HuH-7 (cell line): Measurements from ENCODE around the gene ZFYVE28.
A peak's percentile ranks its signal among the peaks of the same experiment; 100 is the strongest.

Experiments used
- DNase-seq: peaks from one replicate; pipeline ENCODE4 v3.0.0; 2011; ENCODE audit warnings: low spot score

Gene ZFYVE28

GRCh38 chr4:2271279-2272025 is 147.0 kb downstream of the ZFYVE28 start:
- DNase-seq = no peak

- DNase-seq = no peak
Measured at GRCh38 chr4:2270341-2271165, 147.9 kb downstream of the ZFYVE28 start.

GRCh38 chr4:2269618-2270163 is 148.8 kb downstream of the ZFYVE28 start:
- no peak for DNase-seq

- no peak for DNase-seq
Measured at GRCh38 chr4:2269206-2269531, 149.3 kb downstream of the ZFYVE28 start.

GRCh38 chr4:2268357-2269205 is 149.9 kb downstream of the ZFYVE28 start:
- DNase-seq = no peak

GRCh38 chr4:2267841-2268240 is 150.6 kb downstream of the ZFYVE28 start:
- no peak for DNase-seq

- no peak for DNase-seq
Measured at GRCh38 chr4:2267320-2267811, 151.1 kb downstream of the ZFYVE28 start.

GRCh38 chr4:2266821-2267220 is 151.6 kb downstream of the ZFYVE28 start:
- DNase-seq = no peak

GRCh38 chr4:2266181-2266580 is 152.3 kb downstream of the ZFYVE28 start:
- no peak for DNase-seq

- no peak for DNase-seq
Measured at GRCh38 chr4:2265113-2266110, 153.0 kb downstream of the ZFYVE28 start.

- no peak for DNase-seq
Measured at GRCh38 chr4:2264481-2265041, 153.9 kb downstream of the ZFYVE28 start.

GRCh38 chr4:2263926-2264321 is 154.5 kb downstream of the ZFYVE28 start:
- no peak for DNase-seq

GRCh38 chr4:2262944-2263250 is 155.5 kb downstream of the ZFYVE28 start:
- DNase-seq = no peak

GRCh38 chr4:2262145-2262943 is 156.1 kb downstream of the ZFYVE28 start:
- DNase-seq = peak; percentile 100

GRCh38 chr4:2261853-2262144 is 156.6 kb downstream of the ZFYVE28 start, which contains the start of gene MXD4:
MXD4 (minus strand) TSS chr4:2262109; CDS start chr4:2261980, 129 bp downstream.
- DNase-seq = no peak

GRCh38 chr4:2261110-2261852 is 157.2 kb downstream of the ZFYVE28 start:
- DNase-seq = peak; percentile 56

GRCh38 chr4:2260344-2261109 is 157.9 kb downstream of the ZFYVE28 start:
- DNase-seq = no peak

GRCh38 chr4:2259541-2260343 is 158.7 kb downstream of the ZFYVE28 start:
- DNase-seq = no peak
